ENCODE measurements around the gene RAB4A.
A peak's percentile ranks its signal among the peaks of the same experiment; 100 is the strongest.

RAB4A gene, protein sequence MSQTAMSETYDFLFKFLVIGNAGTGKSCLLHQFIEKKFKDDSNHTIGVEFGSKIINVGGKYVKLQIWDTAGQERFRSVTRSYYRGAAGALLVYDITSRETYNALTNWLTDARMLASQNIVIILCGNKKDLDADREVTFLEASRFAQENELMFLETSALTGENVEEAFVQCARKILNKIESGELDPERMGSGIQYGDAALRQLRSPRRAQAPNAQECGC

DNA sequence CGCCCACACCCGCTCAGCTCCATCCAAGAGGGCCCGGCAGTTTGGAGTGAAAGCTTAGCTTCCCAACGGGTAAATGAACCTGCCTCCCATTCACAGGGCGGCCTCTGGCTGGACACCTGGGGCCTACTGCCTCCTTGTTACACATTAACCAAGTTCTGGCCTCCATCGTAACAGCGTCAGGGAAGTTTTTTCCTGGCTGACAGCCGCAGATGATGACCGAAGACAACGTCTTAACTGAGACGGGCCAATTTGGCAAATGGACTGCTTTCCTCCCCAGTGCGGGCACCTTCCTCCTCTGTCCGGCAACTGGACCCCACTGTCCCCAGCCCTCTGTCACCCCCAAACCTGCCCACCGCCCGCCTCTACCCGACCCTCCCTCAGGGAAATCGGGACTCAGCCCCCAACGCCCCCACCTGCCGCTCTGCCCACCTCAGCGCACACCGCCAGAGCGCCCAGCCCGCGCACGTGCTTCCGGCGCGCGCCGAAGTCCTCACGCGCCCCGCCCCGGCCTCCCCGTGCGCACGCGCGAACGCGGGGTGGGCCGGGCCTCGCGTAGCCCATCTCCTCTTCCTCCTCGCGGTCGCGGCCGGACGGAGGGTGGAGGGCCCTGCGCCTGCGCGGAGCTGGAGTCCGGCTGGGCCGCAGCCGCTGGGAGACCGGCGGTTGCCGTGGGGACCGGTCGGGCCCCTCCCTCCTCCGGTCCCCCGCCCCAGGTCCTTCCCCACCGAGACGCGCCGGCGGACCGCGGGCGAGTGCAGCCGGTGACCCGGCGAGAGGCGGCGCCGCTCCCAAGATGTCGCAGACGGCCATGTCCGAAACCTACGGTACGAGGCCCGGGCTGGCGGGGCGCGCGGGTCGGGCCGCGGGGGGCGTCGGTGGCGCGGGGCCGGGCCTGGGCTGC lies at the start of gene RAB4A:
Gene RAB4A (plus strand): TSS at position 565 of the 901 bp plus-strand sequence. CDS start 229 bp downstream, at position 794.
- peak; percentile 63 for DNase-seq

DNA sequence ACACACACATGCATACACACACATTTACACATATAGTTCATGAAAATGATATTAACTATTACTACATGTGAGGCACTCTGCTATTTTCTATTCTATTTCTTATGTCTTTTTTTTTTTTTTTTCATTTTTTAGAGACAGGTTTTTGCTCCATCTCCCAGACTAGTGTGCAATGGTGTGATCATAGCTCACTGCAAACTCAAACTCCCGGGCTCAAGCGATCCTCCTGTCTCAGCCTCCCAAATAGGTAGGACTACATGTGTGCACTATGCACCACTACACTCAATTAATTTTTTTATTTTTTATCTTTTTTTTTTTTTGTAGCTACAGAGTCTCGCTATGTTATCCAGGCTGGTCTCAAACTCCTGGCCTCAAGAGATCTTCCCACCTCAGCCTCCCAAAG lies 48.8 kb upstream of the RAB4A start:
- no peak for DNase-seq

DNA sequence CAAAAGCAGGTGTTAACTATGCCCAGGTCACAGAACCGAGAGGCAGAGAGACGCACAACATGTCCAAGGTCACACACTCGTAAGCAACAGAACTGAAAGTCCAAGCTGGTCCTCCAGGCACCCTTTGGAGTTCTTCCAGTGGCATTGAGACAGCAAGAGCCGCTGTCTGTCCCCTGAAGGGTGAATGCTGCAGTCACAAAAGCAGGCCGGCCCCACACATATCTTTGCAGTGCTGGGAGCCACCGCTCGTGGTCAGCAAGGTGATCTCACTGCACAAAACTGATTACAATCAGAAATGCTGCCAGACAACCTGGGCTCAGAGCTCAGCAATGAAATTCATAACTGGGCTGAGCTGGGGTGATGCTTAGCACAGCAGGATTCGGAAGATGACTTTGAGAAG lies 47.4 kb upstream of the RAB4A start:
- no peak for DNase-seq

DNA sequence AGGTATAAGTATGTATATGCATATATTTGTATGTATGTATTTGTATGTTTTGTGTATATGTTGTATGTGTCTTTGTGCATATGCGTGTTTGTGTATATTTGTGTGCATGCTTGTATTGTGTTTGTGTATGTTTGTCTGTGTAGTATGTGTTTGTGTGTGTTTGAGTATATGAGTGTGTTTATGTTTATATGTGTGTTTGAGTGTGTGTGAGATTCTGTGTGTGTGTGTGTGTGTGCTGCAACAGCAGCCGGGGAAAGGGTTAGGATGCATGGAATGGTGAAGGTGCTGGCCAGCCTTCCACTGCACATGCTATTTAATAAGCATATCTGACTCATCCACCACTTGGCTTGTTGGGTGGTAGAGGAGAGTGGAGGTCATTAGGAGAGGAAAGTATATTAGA lies 46.6 kb upstream of the RAB4A start:
- DNase-seq: no peak

DNA sequence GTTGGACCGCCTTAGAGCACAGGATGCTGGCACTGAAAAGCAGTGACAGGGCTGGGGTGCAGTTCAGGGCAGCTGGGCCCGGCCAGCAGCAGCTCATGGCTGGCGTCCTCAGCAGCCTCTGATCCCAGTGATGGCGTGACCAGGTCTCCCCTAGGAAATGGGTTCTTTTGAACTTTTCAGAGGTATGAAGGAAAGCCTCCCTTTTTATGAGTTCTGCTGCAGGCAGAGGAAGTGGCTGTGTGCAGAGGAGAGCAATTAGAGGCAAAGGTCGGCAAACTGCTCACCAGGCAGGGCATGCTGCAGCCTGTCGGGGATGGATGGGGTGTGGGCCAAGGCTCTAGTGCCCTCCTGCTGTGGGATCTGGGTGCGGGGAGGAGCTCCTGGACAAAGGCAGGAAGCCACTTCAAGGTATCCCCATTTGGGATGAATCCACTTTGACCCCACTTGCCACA lies 45.6 kb upstream of the RAB4A start:
- no peak for DNase-seq

DNA sequence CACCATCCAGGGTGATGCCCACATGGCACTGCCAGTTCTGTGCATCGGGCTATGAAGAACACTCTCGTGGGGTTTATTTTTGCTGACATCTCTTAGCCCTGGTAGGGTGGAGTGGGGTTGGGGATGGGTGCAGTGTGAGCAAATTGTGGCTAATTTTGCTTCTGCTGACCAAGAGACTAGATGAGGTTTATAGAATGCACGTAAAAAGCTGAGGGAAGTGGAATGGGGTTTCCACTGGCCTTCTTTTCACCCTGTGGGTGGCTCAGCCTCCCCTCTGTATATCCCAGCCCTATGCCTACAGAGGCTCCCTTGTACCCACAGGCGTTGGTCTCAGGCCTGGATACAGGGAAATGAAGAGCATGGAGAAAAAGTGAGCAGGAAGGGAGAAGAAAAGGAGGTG lies 44.1 kb upstream of the RAB4A start:
- DNase-seq: no peak

DNA sequence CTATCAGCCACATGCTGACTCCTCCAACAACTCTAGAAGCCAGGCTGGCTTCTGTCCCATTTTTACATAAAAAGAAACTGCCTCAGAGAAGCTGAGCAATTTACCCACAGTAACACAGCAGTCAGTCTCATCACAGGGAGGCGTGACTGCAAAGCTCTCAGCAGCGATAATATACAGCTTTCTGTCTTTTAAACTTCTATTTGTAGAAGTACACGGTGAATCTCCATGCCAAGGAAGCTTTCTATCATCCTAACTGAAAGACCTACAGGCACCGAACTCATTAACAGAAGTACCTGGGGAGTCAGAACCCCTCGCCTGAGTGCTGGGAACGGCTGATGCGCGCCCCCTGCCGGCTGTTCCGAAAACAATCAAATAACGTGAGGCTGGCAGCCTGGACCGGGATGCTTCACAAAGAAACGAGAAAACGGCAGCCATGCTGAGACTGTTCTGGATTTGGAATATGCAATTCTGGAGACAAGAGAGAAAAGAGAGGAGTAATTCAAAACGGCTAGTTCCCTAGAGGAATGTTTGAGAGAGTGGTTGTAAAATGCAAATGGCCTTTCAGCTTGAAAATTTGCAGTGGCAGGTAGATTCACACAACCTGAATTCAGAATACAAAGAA lies 43.5 kb upstream of the RAB4A start:
- peak; percentile 74 for DNase-seq

DNA sequence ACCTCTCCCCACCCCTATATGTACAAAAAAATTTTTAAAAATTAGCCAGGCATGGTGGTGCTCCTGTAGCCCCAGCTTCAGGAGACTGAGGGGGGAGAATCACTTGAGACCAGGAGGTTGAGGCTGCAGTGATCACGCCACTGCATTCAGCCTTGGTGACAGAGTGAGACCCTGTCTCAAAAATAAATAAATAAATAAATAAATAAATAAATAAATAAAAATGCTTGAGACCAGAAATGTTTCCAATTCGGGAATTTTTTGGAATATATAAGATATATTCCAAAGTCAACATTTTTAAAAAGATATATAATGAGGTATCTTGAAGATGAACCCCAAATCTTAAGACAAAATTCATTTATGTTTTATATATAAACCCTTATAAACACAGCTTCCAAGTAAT lies 42.4 kb upstream of the RAB4A start:
- no peak for DNase-seq

DNA sequence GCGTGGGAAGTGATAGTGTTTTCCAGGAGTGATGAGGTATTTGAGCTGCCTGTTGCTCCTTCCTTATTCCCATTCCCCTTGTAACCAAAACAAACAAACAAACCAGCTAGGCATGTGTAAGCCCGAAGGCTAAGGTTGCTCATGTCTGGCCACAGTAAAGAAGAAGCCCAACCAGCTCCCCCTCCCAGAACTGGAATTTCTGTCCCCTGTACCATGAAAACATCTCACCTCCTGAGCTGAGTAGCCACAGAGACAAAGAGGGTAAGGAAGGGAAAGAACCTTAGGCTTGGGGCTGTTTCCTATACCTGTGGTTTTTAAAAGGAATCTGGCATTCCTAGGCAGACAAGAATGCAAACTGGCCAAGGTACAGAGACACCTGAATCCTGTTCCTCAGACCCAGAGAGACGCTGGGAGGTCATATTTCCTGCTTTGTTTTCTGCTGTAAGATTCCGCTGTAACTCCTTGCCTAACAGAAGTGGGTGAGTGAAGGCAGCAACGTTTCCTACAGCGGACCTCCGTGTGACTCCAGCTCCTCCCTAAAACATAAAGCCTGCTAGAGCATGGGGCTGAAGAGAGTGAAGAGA lies 41.7 kb upstream of the RAB4A start:
- no peak for DNase-seq

DNA sequence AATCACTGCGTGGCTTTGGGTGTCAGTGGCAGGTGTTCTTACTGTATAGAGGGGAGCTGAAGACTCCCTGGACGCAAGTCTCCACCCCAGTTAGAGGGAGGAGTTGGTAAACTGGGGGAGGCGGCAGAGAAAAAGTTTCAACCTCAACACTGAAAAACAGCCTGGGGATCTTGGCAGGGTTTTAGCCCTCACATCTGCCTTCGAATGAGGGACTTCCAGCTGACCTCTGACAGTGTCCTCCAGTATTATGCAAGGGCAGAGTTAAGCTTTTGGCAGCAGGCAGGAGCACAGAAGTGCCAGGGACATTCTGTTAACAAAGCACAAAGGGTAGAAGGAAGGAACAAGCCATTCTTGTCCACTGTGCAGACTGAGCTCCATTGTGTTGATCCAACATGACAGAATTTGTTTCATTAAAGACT lies 41.2 kb upstream of the RAB4A start:
- no peak for DNase-seq

DNA sequence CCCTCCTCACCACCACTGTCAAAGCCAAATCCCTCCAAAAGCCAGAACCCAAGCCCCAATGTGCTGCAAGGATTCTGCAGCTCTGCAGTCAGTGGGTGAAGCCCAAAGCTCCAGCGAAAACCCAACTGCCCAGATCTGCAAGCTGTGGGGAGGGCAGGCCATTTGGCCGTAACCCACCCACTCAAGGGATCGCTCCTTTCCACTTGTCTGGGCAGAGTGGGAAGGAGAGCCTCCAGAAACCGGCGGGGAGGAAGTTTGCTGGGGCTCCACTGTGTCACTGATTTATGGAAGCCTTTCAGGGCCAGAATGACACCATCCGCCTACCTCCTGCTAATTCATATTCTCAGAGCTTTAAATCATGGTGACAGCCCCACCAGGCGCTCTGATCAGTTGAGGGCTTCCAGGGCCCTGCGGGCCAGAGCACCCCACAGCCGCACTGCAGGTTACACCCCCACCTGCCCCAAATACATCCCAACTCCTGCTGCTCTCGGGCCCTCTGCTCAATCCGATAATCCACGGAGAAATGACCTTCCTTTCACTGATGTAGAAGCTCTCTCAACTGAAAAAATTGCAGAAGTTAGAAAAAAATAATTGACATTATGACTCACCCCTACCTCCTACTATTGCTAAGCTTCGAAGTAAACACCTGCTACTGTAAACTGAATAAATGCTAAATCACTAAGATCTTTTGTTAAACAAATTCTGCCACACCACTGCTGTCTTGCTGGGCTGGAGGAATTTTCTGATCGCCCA lies 40.6 kb upstream of the RAB4A start:
- no peak for DNase-seq

DNA sequence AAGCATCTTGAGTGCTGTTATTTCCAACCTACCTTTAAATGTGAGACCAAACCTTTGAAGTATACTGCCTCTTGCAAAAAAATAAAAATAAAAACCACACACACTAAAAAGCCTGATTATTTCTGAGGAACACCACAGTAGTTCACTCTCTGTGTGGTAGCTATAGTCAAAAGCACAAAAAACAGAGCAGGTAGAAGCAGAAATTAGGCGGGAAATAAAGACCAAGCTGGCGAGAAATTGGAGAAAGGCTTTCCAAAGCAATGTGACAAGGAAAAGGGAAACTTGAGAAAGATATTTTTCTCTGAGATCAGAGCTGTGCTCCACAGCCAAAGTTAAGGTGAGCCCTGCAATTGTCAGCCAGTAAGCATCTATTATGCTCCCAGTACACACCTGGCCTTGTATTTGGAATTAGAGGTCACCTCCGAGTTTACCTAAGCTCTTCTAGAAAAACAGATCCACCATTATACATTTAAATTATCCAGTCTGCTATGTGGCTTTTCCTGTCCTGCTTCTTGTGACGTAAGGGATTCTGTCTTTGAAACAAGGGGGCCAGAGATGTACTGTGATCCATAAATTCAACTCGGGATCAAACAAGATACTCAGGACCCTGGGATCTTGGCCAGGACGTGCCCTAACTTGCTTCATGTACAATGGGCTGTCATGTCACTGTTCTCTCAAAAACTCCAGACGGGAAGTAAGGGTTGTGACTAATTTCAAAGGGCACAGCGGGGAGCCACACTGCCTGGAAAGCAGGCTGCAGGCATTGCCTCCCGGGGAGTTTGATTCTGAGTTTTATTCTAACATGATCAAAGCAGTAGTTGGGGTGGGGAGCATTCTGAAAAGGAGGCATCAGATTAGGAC lies 39.8 kb upstream of the RAB4A start:
- DNase-seq: no peak

DNA sequence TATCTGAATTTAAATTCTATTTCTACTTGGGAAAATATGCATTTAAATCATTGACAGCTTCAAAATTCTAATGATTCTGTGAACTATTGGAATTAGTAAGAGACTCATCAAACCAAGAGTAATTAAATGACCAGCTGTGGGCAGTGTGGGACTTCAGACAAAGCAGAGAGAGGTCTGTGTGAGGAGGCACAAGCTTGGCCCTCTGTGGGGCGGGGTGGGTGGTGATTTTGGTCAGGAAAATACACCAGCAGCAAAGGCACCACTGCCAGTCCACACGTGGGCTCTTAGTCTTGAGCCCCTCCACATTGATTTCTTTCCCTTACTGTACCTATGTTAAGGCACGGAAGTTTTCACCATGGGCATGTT lies 39.2 kb upstream of the RAB4A start:
- DNase-seq: no peak

DNA sequence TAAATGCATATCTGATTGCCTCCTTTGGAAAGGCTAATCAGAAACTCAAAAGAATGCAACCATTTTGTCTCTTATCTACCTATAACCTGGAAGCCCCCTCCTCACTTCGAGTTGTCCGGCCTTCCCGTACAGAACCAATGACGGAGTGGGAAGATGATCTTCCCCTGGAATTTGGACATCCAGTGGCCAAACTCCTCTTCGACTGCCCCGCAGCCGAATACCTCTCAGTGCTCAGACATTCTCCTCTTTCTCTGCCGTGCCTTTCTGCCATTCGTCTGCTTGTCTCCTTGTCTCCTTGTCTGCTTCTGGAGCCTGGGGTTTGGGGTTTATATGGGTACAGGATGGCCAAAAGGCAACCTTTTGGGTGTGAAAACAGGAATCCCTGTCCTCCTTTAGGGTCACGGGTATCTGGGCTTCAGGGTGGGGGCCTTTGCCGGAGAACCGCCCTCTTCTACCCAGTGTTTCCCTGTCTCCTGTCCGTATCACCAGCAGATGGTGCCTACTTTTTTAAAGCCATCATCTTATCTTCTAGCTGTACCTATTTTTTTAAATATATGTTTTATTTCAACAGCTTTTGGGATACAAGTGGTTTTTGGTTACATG lies 35.9 kb upstream of the RAB4A start:
- DNase-seq: no peak

DNA sequence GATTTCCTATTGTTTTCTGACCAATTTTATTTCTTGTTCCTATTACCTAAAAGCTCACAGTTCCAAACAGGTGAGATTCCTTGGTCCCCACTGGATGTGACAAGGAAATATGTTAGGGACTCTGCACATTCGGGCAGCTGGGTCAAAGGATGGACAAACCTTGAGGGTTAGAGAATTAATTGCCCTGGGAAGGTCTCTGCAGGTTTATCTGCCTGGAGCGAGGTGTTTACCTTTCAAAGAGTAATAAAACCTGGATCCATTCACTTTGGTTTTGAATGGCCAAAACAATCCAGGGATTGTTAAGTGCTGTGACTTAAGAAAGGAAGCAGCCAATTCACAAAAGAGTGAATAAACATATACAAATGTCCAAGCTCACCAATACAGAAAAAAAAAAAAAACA lies 33.6 kb upstream of the RAB4A start:
- DNase-seq: no peak

DNA sequence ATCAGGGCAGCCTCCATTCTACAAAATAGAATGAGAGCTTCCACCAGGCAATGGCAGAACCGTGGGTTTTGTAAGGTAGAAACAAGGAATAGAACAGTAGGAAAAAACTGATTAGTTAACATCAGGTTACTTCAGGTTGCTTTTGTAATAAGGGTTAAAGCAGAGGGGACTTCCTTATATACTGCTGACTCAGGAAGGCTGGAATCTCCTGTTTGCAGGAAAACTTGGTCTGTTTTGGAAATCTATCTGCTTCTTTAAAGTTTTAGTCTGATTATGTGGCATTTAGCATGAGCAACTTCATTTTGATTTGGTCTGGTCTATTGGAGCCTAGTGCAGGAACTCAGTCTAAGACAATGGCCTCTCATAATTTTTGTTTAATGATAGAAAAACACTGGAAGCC lies 32.7 kb upstream of the RAB4A start:
- no peak for DNase-seq

DNA sequence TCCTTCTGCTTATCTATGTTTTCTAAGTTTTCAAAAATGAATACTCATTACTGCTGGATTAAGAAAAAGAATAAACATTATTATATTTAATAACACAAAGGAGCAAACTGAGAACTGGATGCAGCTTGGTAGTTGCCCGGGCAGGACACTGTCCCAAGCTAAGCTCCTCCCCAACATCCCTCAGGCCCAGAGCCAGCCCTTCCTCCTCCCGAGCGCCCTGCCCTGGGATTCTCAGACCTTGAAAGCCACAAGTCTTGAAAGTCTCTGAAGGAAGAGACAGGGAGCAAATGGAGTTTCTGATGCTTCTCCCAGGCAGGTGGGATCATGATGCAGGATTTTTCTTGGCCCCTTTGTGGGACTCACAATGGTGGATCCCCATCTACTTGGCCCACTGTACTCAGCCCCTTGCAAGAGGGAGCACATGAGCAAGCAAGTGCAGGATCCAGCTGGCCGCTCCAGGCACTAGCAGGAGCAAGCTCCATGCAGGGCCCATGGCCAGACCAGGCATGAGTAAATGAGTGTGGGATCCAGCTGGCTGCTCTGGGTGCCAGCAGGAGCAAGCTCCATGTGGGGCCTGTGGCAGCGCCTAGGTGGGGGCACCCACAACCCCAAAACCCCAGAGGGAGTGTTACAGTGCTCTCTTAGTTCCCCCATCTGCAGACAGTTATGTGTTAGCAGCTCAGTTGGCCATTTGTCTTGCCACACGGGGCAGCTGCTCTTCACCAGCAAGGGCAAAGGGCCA lies 32.1 kb upstream of the RAB4A start:
- no peak for DNase-seq

DNA sequence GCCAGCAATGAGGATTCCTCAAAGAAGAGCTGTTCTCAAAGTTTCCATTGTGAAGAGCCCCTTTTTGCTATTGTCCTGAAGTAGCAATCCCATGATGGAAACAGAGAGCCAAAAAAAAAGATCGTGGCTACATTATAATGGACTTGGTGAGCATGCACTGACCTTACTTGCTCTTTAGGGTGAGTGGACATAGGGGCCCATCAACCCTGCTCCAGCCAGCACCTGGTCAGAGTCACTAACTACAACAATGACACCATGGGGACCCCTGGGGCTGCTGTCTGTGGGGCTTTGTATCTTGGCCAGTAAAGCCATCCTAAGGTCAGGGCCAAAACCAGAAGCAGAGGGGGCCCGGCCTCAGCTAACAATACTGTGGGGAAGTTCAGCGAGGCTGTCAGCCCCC lies 30.4 kb upstream of the RAB4A start:
- DNase-seq: no peak

DNA sequence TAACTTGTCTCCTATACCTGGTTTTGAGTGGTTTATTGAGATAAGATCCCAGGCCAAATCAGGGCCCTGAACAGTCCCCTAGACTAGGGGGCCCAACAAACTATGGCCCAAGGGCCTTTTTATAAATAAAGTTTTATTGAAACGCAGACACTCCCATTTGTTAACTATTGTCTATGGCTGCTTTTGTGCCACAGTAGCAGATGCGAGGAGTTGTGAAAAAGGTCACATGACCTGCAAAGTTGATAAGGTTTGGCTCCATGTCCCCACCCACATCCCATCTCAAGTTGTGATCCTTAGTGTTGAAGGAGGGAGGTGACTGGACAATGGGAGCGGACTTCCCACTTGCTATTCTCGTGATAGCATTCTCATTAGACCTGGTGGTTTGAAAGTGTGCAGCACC lies 29.5 kb upstream of the RAB4A start:
- DNase-seq: no peak

DNA sequence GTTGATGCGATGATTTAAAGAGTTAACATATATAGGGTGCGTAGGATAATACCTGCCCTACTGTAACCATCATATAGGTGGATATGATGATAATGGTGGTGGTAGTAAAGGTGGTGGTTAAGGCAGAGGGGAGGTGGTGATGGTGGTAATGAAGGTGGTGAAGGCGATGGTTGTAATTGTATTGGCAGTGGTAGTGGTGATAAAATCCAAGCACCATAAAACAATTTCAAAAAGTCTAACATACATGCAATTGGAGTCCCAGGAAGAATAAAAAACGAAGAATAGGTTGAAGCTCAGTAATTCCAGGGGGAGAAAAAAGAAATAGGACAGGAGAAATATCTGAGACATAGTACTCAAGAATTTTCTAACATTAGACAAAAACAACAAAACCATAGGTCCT lies 27.3 kb upstream of the RAB4A start:
- DNase-seq: no peak

DNA sequence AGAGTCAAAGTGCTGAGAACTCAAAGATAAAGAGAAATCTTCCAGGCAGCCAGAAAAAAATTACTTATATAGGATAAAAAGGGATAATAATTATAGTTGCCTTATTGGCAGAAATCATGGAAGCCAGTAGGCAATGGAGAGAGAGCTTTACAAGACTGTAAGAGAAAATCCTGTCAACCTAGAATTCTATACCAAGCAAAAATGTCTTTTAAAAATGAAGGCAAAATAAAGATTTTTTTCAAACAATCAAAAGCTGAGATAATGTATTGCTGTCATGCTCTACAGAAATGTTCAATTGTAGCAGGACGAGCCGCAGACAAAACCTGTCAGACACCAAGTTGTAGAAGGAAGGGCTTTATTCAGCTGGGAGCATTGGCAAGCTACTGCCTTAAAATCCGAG lies 26.8 kb upstream of the RAB4A start:
- no peak for DNase-seq
